Activated CD8-positive, alpha-beta memory T cell treated with anti-CD3 and anti-CD28 coated beads, Interleukin-2, amount 50 U/mL, for 48 hours (primary cell): ENCODE measurements around the gene C14orf180.

ENCODE experiments used
- DNase-seq: peaks from one replicate; pipeline ENCODE4 v3.0.0-alpha.2; 2020

The C14orf180 gene

GRCh38 chr14:104561632-104562495 is 17.7 kb upstream of the C14orf180 start:
- no peak for DNase-seq

- no peak for DNase-seq
These were observed 17.0 kb upstream of the C14orf180 start for GRCh38 chr14:104562606-104563005.

- no peak for DNase-seq
These were observed 16.3 kb upstream of the C14orf180 start for GRCh38 chr14:104563191-104563741.

GRCh38 chr14:104563742-104564615 is 15.6 kb upstream of the C14orf180 start:
- DNase-seq = peak; percentile 82

GRCh38 chr14:104564744-104565679 is 14.6 kb upstream of the C14orf180 start:
- no peak for DNase-seq

GRCh38 chr14:104567141-104567956 is 12.2 kb upstream of the C14orf180 start:
- no peak for DNase-seq

GRCh38 chr14:104567957-104568225 is 11.7 kb upstream of the C14orf180 start:
- DNase-seq = no peak

GRCh38 chr14:104568620-104569019 is 10.9 kb upstream of the C14orf180 start:
- no peak for DNase-seq

GRCh38 chr14:104569435-104569834 is 10.1 kb upstream of the C14orf180 start:
- no peak for DNase-seq

GRCh38 chr14:104571246-104571645 is 8.3 kb upstream of the C14orf180 start:
- DNase-seq = no peak

GRCh38 chr14:104572024-104572626 is 7.4 kb upstream of the C14orf180 start:
- DNase-seq = no peak

GRCh38 chr14:104572668-104573067 is 6.9 kb upstream of the C14orf180 start:
- no peak for DNase-seq

- DNase-seq = no peak
These were observed 5.6 kb upstream of the C14orf180 start for GRCh38 chr14:104573930-104574329.

- DNase-seq = no peak
These were observed 5.0 kb upstream of the C14orf180 start for GRCh38 chr14:104574536-104574935.

- DNase-seq = no peak
These were observed 4.5 kb upstream of the C14orf180 start for GRCh38 chr14:104574978-104575583.

GRCh38 chr14:104576232-104576969 is 3.2 kb upstream of the C14orf180 start:
- no peak for DNase-seq

GRCh38 chr14:104576970-104577332 is 2.6 kb upstream of the C14orf180 start:
- DNase-seq = no peak

- no peak for DNase-seq
These were observed 2.1 kb upstream of the C14orf180 start for GRCh38 chr14:104577426-104577825.

- no peak for DNase-seq
These were observed 1.7 kb upstream of the C14orf180 start for GRCh38 chr14:104577847-104578301.

GRCh38 chr14:104578321-104578720 is 1.2 kb upstream of the C14orf180 start:
- no peak for DNase-seq
